Stimulated activated CD4-positive, alpha-beta T cell treated with anti-CD3 and anti-CD28 coated beads, TNF-alpha, amount 100 ng/mL, for 24 hours (primary cell): Measurements from ENCODE around the gene MCU.
"Not testable (repeated sequence)": the region's sequence is repeated elsewhere in the genome, so short reads cannot be mapped to it uniquely, and the experiment has no call there.

Experiments
- DNase-seq, 3 experiments: peaks; one replicate each; pipeline ENCODE4 v3.0.0-alpha.2; 2020; ENCODE audit warnings: low read depth in 3 of 3

MCU gene

DNA sequence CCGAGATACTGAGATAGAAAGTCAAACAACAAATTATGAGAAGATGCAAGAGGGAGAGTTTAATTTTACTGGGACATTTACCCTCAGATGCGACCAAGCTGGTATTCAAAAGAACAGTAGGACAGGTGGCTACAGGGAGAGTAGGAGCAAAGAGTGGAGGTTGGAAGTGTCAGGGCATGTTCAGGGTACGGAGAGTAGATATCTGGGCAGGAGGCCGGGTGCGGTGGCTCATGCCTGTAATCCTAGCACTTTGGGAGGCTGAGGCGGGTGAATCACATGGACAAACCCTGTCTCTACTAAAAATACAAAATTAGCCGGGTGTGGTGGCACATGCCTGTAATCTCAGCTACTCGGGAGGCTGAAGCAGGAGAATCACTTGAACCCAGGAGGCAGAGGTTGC lies 5.5 kb upstream of the MCU start:
- not testable (repeated sequence) for DNase-seq

DNA sequence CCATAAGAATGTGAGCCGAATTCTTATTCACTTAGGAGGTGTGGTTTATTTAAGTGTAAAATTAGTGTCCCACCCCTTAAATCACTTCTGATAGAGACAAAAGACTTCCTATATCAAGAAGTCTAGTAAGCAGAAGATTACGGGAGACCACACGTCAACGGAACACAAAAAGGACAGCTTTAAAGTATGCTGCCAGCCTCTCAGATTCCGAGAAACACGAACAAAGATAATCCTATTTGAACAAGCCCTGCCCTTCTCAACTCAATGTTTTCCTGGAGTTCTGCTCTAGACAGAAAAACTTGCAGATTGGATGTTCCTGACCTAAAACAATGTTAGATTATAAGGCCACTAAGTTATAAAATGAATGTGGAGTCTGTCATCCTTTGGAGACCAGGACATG lies 4.9 kb upstream of the MCU start:
- no peak for DNase-seq

DNA sequence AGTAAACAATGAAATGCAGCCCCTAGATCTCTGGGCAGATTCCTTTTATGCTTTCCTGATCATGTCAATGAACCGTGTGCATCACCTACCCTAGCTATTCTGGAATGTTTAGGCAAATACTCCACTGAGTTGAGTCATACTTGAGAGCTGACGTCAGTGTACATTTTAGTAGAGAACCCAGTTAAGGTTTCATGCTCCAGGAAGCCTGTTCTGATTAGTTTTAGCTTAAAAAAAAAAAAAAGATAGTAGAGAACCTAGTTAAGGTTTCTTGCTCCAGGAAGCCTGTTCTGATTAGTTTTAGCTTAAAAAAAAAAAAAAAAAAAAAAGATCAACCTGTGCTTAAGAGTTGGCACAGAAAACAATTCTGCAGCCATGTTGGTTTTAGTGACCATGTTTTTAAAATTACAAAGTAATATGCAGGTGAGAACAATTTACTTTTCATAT lies 3.7 kb upstream of the MCU start:
- DNase-seq: no peak

DNA sequence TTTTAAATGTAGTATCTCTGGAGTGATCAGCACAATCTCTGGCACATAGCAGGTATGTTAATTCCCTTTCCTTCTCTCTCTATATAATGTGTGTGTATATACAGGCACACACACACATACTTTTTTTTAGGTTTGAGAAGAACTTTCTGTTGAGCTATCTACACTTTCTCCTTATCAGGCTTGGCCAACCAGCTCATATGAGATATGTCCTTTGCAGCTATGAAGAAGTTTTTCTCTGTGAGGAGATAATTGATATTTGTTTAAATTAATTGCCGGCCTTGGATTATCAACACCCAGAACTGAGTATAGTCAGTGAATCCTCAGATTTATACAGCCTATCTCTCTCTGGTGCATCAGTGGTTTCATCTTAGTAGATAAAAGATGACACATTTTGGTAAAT lies 2.3 kb upstream of the MCU start:
- no peak for DNase-seq

DNA sequence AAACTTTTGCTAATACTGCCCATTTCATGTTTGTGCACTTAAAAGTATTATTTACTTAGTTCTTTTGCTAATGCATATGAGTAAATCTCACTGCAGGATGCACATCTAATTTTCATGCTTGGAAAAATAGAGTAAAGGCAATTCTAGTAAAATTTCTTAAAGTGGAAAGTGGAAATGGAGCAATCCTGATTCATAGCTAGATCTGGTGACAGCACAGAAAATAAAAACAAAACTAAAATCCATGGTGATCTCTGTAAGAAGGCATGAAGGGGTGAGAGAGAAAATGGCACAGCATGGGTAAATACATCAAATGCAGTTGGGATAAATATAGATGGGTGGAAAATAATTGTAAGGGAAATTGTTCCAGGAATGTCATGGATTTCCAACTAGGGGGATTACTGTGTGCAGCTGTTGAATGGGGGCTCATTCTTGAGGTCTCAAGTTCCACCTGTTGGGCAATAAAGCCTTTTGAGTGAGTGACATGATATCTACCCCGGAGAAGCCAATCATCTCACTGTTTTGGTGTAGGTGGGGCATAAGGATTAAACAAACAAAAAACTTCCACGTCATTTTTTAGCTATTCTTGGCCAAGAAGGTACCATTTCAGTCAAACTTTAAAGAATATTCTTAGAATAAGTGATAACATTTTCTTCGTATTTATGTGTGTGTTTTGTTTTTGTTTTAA lies 1.7 kb upstream of the MCU start:
- DNase-seq: no peak

DNA sequence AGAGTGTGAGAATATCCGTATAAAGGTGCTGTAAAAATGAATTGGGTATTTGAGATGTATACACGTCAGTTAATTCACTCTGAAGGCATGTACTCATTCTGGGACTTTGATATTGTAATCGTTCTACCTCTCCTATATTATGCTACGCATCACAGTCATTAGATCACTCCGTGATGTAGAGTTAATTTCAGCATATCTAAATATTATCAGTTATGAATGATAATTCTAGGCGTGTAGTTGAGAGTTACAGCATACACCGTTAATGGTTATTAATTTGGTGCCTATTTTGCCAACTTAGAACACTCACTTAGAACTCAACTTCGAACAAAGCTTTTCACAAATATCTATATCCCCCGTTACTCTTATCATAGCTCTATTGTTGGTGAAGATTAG lies 477 bp upstream of the MCU start:
- DNase-seq: no peak

DNA sequence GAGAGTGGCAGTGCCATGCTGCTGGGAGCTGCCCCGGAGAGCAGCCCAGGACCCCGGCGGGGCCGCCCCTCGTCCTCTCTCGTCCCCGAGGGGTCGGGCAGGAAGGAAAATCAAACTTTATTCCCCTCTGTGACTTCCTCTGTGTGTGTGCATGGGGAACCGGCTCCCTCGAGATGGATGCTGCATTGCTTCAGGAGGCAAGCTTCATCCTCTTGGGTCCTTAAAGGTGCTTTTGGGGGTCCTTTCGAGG lies 726 bp downstream of the MCU start:
- DNase-seq: no peak

DNA sequence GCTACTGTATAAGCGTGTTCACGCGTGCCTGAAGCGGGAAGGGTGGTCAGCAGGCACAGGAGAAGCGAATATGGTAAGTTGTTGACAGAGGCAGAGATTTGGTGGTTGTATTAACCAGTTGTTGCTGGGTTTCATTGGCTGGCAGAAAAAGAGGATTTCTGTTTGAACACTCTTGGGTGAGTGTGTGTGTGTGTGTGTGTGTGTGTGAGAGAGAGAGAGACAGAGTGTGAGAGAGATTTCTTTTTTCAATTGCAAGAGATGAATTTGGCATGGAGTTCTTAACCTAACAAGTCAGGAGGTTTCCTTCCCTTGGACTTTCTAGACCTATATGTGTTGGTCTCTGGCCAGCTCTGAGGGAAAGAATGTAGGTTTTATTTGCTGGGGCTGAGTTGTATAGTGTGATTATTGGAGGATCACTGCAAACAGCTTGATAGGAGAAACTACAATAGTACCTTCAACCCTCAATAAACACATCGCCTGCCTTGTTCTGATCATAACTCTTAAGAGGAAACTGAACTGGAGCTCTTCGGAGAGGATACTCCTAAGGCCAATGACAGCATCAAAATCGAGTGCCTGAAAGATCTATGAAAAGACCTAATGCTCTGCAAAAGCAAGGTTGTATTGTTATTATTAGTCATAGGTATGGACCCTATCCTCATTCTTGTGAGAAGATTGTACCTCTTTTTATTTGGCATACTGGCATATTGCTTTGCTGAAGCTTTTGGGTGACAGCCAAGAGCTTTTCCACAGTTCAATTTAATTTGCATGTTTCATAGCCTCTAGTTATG lies 1.2 kb downstream of the MCU start:
- DNase-seq: no peak

DNA sequence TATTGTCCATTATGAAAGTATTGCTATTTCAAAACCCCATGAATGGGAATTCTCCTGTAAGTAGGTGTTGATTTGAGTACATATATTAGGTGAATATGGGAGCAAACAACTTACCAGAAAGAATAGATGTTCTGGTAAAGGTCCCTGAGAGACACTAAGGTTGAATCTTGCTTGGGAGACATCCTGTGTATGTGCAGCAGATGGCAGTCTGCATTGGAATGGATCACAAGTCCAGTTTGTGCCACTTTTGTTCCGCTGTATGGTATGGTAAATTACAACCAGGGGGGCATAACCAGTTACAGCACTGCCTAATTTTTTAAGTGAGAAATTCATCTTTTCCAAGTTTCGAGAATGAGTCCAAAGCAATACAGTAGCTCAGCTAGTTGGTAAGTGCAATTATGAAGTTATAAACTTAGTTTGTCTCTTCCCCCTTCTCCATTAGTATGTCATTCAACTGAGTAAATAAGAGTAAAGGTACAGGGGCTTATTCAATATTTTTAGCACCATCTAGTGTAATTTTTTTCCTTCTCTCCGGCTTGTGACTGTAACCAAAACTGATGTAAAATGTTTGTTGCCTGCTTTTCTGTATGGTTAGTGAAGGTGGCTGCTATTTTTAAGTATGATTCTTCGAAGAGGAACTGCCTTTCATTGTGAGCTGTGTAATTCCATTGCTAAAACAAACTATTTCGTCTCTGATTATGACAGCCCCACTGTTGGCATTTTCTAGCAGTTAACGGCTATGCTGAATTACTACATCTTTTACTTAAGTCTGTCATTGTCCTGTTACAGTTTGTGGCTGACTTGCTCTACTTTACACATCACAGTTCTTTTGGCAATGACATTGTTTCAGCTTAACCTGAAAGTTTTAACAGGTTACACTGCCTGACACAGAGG lies 2.8 kb downstream of the MCU start:
- DNase-seq: no peak

DNA sequence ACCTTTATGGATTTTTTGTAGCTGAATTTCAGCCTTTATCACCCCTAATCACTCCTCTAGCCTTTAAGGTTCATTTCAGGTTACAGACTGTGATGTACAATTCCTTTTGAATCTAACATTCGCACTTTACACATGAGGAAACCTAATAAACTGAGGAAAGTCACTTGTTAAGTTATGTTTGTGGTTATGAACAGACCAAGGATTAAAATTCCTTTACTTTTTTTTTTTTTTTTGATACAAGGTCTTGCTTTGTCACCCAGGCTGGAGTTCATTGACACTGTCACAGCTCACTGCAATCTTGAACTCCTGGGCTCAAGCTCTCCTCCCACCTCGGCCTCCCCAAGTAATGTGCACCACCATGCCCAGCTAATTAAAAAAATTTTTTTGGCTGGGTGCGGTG lies 3.6 kb downstream of the MCU start:
- no peak for DNase-seq

DNA sequence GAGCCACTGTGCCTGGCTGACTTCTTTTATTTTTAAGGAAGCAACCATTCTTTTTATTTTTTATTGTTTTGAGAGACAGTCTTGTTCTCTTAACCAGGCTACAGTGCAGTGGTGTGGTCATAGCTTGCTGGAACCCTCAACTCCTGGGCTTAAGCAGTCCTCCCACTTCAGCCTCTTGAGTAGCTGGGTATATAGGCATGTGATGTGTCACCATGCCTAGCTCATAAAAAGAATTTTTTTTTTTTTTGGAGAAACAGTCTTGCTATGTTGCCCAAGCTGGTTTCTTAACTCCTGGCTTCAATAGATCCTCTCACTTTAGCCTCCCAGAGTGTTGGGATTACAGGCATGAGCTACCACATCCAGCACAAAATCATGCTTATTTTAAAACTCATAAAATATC lies 5.8 kb downstream of the MCU start:
- DNase-seq: no peak

DNA sequence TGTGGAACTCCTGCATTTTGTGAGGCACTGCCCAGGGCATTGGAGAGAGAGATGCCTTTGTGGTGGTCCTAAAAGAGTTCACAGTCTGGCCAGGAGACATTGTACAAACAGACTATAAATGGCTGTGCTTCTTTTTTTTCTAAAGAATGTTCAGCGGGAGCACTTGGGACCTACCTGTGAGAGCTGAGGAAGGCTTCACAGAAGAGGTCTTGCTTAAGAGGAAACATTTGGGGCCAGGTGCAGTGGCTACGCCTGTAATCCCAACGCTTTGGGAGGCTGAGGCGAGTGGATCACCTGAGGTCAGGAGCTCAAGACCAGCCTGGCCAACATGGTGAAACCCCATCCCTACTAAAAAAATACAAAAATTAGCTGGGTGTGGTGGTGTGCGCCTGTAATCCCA lies 10.5 kb downstream of the MCU start:
- DNase-seq: not testable (repeated sequence)

DNA sequence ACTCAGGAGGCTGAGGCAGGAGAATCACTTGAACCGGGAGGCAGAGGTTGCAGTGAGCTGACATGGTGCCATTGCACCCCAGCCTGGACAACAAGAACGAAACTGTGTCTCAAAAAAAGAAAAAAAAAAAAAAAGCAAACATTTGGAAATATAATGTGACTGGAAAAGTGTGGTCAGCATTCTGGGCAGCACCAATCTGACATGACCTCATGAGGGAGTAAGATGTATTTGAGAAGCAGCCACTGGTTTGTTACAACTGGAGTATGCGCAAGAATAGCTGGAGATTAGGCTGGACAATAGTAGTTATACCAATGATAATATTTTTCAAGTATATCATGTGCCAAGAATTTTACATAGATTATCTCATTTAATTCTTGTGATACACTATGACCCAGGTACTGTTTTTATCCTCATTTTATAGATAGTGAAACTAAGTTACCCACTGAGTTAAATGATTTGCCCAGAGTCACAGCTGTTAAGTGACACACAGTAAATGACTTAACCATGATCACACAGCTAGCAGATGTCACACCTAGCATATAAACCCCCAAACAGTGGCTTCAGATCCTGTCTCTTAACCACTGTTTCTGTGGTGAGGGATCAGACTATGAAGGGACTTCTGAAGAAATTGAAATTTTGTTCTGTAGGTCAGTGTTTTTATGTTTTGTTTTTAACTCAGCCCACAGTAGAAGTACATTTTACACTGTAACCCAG lies 11.1 kb downstream of the MCU start:
- no peak for DNase-seq

DNA sequence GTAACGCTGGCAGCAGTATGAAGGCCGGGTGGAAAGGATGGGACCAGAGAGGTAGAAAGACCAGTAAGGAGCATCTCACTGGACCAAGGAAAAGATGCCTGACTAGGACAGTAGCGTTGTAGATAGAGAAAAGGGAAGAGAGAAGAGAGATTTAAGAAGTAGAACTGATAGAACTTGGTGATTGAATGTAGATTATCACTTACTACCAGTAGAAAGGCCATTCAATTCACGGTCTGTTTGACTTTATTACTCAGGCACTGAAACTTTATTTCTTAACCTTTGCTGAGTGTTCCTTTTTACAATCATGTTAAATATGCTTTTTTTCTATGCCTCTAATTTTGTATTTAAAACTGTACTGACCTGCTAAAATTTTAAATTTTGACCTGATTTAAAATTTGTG lies 12.2 kb downstream of the MCU start:
- DNase-seq: no peak

DNA sequence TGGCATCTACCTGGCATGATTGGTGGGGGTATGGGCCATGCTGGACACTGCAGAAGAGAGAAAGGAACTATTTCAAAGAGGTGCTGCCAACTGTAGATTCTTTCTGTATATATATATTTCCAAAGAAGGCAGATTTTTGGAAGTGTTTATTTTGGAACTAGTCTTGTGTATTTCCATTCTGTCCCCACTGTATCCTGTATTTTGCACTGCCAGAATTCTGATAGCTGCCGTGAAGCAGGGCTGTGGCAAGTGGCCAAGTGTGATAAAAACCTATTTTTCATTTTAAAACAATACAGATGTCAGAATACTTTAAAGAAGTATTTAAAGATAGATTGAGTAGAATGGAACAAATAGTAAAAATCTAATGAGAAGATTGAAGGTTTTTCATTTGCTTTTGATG lies 17.1 kb downstream of the MCU start:
- no peak for DNase-seq

DNA sequence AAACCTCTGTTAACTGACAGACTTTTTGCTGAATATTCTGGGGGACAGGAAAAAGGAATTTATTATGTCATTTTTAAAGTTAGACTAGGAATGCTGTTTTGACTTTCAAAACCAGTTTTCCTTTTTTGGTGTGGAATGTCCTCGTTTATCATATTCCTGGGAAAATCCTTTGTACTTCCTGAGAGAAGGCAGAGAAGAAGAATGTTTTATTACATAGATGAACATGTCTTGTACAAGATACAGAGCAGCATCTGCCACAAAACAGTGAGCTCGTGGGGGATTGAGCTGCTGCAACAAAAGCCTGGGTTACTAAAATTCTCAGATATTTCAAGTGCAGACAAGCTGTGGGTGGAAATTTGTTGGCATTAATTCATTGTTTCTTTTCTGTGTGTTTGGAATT lies 20.2 kb downstream of the MCU start:
- DNase-seq: no peak

DNA sequence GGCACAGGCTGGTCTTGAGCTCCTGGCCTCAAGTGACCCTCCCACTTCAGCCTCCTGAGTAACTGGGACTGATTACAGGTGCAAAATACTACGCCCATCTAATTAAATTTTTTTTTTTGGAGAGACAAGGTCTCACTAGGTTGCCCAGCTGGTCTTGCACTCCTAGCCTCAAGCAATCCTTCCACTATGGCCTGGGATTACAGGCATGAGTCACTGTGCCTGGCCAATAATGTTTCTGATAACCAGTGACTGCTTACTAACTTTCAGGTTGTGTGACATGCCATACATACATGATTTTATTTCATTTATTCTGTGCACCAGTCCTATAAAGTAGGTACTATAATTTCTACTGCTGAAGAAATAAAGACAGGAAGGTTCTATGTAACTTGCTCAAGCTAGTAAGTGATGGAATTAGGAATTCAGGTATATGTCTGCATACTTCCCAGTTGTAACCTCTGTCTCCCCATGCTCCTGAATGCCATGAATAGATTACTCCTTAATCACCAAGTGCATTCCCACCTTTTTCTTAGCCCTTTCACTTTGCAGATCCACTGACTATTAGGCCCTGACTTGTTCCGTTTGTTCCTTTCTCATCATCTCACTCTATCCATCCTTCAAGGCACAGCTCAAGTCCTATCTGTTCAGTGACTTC lies 28.1 kb downstream of the MCU start:
- no peak for DNase-seq

DNA sequence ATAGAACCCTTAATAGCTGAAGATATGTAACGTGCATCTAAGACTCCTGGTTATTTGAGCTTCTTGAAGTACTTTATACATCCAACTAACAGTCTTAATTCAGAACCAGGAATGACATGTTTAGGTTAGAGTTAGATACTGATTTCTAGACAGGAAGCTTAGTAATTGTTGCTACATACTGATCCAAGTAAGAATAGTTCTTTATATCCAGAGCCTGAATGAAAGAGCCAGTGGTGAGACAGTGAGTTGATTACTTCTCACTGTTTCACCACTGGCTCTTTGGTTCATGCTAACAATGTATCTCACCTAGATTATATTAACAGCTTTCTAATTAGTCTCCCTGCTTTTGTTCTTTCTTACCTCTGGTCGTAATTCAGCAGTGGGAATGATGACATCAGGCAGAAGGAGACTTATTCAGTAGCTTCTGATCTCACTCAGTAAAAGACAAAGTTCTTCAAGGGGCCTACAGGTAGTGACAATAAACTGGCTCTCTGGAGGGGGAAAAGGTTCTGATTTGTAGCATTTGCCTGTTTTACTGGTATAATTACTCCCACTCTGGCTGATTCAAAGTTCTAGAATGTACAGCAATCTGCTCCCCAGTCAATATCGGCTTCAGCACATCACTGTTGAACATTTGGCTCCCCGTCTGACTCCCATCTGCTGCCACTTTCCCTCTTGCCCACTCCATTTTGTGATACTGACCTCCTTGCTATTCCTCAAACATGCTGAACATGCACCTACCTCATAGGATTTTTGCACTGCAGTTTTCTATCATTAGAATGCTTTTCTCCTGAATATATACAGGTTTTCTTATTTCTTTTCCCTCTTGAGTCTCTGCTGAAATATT lies 29.1 kb downstream of the MCU start:
- DNase-seq: no peak

DNA sequence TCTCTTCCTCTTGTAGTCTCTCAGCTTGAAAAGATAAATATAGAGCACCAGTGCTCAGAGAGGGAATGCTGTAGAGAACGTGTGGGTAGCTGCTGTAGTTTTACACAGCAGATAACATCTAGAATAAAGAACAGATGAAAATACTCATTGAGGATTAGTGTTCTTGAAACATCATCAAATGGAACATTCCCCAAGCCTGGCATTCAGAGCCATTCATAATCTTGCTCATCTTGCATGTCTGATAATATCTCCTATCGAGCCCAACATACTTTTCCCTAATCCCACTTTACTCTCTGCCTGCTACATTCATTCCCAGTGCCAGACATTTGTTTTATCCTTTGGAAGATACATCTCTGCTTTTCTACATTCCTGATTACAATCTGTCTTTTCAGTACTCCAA lies 35.2 kb downstream of the MCU start:
- DNase-seq: no peak

DNA sequence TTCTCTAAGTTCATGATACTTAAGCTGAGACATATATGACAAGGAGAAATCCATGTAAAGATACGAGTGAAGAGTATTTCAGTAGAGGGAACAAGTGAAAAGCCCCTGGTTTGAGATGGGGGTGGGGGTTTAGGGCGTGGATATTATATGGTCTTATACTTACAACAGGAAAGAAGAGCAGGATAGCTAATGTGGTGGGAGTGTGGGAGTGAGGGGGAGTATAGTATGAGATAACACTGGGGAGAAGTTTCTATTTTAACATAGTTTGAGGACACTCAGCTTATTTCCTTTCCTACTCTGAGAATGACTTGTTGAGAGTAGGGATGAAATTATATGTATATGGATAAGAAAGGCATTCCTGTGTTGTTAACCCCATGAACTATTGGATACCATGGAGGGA lies 36.5 kb downstream of the MCU start:
- DNase-seq: no peak

DNA sequence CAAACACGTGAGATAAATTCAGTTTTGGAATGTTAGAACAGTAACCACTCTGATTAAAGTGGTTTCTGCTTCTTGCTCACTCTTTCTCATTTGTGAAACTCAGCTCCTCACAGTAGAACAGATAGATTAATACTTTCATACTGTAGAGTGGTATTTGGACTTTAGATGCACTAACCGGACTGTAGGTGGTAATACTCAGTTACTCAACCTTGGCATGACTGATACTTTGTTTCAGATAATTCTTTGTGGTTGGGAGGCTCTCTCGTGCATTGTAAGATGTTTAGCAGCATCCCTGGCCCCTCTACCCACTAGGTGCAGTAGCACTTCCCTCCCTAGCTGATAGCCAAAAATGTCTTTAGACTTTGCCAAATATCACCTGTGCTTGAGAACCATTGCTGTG lies 37.6 kb downstream of the MCU start:
- DNase-seq: peak in 1 of 3 experiments; percentile 2
